GM23338 (cell line): ENCODE data around the gene SND1. TPM values are rescaled to one million over a fixed set of nuclear protein-coding genes. Genes with fewer than 3 reads are reported as not detected.
A peak's percentile ranks its signal among the peaks of the same experiment; 100 is the strongest.

Experiments
- ATAC-seq: fragments of 200-7000 bp; cut with Tn5 transposase; 3 replicates; pipeline ENCODE4 v1.9.1; 2020
- DNase-seq: peaks from one replicate; pipeline ENCODE4 v3.0.0-alpha.2; 2015; ENCODE audit warnings: low spot score
- H2AFZ ChIP-seq: fragments of 200-600 bp; sonication (generic); 2 replicates; pipeline ENCODE4 v1.8.0; 2016; ENCODE audit warnings: antibody characterized with exemption, mild to moderate bottlenecking, moderate library complexity
- H3F3A ChIP-seq: fragments of 200-600 bp; sonication (generic); replicated peaks from 2 replicates; pipeline ENCODE4 v1.8.0; 2017; ENCODE audit warnings: antibody characterized with exemption, mixed run types, low read depth
- H3K27ac ChIP-seq: fragments of 200-600 bp; sonication (generic); 2 replicates; pipeline ENCODE4 v1.6.1; 2016; ENCODE audit warnings: low read depth
- H3K27me3 ChIP-seq: fragments of 200-600 bp; sonication (generic); 2 replicates; pipeline ENCODE4 v1.8.0; 2016; ENCODE audit warnings: mild to moderate bottlenecking, mixed run types, moderate library complexity; ENCODE audit not compliant: insufficient read depth
- H3K36me3 ChIP-seq: fragments of 200-600 bp; sonication (generic); 2 replicates; pipeline ENCODE4 v1.8.0; 2016; ENCODE audit warnings: mild to moderate bottlenecking; ENCODE audit not compliant: insufficient read depth
- H3K4me1 ChIP-seq: fragments of 200-600 bp; sonication (generic); 2 replicates; pipeline ENCODE4 v1.8.0; 2016; ENCODE audit warnings: mild to moderate bottlenecking, moderate library complexity; ENCODE audit not compliant: insufficient read depth
- H3K4me2 ChIP-seq: fragments of 200-600 bp; sonication (generic); 2 replicates; pipeline ENCODE4 v1.7.1; 2017; ENCODE audit warnings: mixed run types
- H3K4me3 ChIP-seq: fragments of 200-600 bp; sonication (generic); 2 replicates; pipeline ENCODE4 v1.6.1; 2016; ENCODE audit warnings: mixed run types
- H3K79me2 ChIP-seq: fragments of 200-600 bp; sonication (generic); replicated peaks from 2 replicates; pipeline ENCODE4 v1.8.0; 2017; ENCODE audit warnings: mild to moderate bottlenecking; ENCODE audit not compliant: insufficient read depth
- H3K9me2 ChIP-seq: fragments of 200-600 bp; sonication (generic); 2 replicates; pipeline ENCODE4 v1.8.0; 2017; ENCODE audit not compliant: insufficient read depth
- H4K20me1 ChIP-seq: fragments of 200-600 bp; sonication (generic); replicated peaks from 2 replicates; pipeline ENCODE4 v1.8.0; 2017; ENCODE audit warnings: mild to moderate bottlenecking; ENCODE audit not compliant: insufficient read depth
- H3K27ac Mint-ChIP-seq: 2 replicates; pipeline ENCODE4 v1.8.0; 2020; ENCODE audit warnings: inconsistent platforms, mild to moderate bottlenecking, moderate library complexity, mixed read lengths
- H3K27me3 Mint-ChIP-seq: 3 replicates; pipeline ENCODE4 v1.8.0; 2022; ENCODE audit warnings: low read depth, mild to moderate bottlenecking, moderate library complexity, mixed read lengths, inconsistent platforms; ENCODE audit not compliant: insufficient read depth, poor library complexity
- H3K36me3 Mint-ChIP-seq: 3 replicates; pipeline ENCODE4 v1.8.0; 2021; ENCODE audit warnings: low read depth, mild to moderate bottlenecking, inconsistent platforms, moderate library complexity, mixed read lengths
- H3K4me1 Mint-ChIP-seq: 3 replicates; pipeline ENCODE4 v1.8.0; 2020; ENCODE audit warnings: mild to moderate bottlenecking, inconsistent platforms, mixed read lengths
- H3K4me3 Mint-ChIP-seq: 3 replicates; pipeline ENCODE4 v1.8.0; 2021; ENCODE audit warnings: moderate library complexity, mild to moderate bottlenecking, inconsistent platforms, mixed read lengths
- H3K9me3 Mint-ChIP-seq: 3 replicates; pipeline ENCODE4 v1.8.0; 2020; ENCODE audit warnings: moderate library complexity, mild to moderate bottlenecking, inconsistent platforms, mixed read lengths
- CTCF ChIP-seq, 2 experiments: fragments of 200-600 bp in 1 of 2; sonication (generic) in 1 of 2; conservative IDR thresholded peaks; 2 replicates each; pipeline versions ENCODE4 v1.5.1 to v1.6.1; 2016 to 2017; ENCODE audit warnings: antibody characterized with exemption in 2 of 2, low read depth in 2 of 2, mild to moderate bottlenecking in 2 of 2, moderate library complexity in 1 of 2
- ETS1 ChIP-seq: IDR thresholded peaks from 2 replicates; pipeline ENCODE4 v1.6.1; 2016; ENCODE audit warnings: antibody characterized with exemption
- EZH2phosphoT487 ChIP-seq: fragments of 200-600 bp; sonication (generic); IDR thresholded peaks from one replicate; pipeline ENCODE4 v1.8.1; 2018; ENCODE audit warnings: antibody characterized with exemption; ENCODE audit not compliant: unreplicated experiment
- STAT1 ChIP-seq: IDR thresholded peaks from one replicate; pipeline ENCODE4 v1.6.1; 2016; ENCODE audit warnings: antibody characterized with exemption; ENCODE audit not compliant: unreplicated experiment
- ZNF462 ChIP-seq: fragments of 250-450 bp; sonication (Bioruptor Pico); IDR thresholded peaks from 2 replicates; pipeline ENCODE4 v1.5.0; 2020; ENCODE audit warnings: mild to moderate bottlenecking, moderate library complexity
- polyA plus RNA-seq: library from polyadenylated mRNA; unstranded; fragments of >200 nt; fragmentation: Nextera tagmentation; extraction: Ambion mirVana; gene quantifications from 2 replicates; pipeline ENCODE4 v1.2.1, GENCODE V29; 2016
- total RNA-seq: library from RNA; depleted of rRNA; stranded (reverse); fragments of >200 nt; shearing (Covaris generic); gene quantifications from 2 replicates; pipeline ENCODE4 v1.2.3, GENCODE V29; 2014

Gene SND1
- total and polyA plus RNA-seq, 2 experiments from 2014 or later = 107 to 254 TPM

- TF ChIP-seq ZNF462 (CRISPR knock-in tag) = no peak
- no peak for TF ChIP-seq STAT1
Measured at GRCh38 chr7:127736511-127736910, 84.5 kb downstream of the SND1 start (continued).

GRCh38 chr7:127738859-127739258 is 86.9 kb downstream of the SND1 start:
- H3F3A ChIP-seq = no peaks in the 10 kb centered on the region
- H3K4me3 Mint-ChIP-seq = no peak overlapping the region
- H3K9me3 Mint-ChIP-seq = no peaks in the 10 kb centered on the region
- H4K20me1 ChIP-seq = peaks cover 70% of the 10 kb centered on the region
- no peak overlapping the region for H3K4me3 ChIP-seq
- H3K36me3 ChIP-seq = no peaks in the 10 kb centered on the region
- no peaks in the 10 kb centered on the region for H3K27me3 ChIP-seq
- peaks cover 2% of the 10 kb centered on the region for H3K27me3 Mint-ChIP-seq
- H2AFZ ChIP-seq = no peak overlapping the region
- H3K36me3 Mint-ChIP-seq = peaks cover 15% of the 10 kb centered on the region; the same call in 2 of the 3 replicates
- no peak overlapping the region for H3K4me2 ChIP-seq
- no peaks in the 10 kb centered on the region for H3K9me2 ChIP-seq
- peaks cover 30% of the 10 kb centered on the region for H3K4me1 ChIP-seq
- H3K4me1 Mint-ChIP-seq = peaks cover 45% of the 10 kb centered on the region
- peaks cover 98% of the 10 kb centered on the region for H3K79me2 ChIP-seq
- DNase-seq = no peak
- no peak for TF ChIP-seq EZH2phosphoT487
- no peak for TF ChIP-seq ETS1
- TF ChIP-seq CTCF (conservative IDR thresholded peaks at IDR 0.05; ENCODE audit: low read depth in 2 of 2) = 0 out of 4 replicates have a peak, but pooled peaks of 1 of the 2 experiments have one; percentile 2
- peak overlapping the region; percentile 36; the same call in 1 of the 2 replicates for H3K27ac Mint-ChIP-seq
- ATAC-seq = peak; percentile 18; the same call in 1 of the 3 replicates
- peak overlapping the region; percentile 6; the same call in 1 of the 2 replicates for H3K27ac ChIP-seq
